NCI-H2029 treated with DMSO at 0.1 percent for 48 hours (cell line): ENCODE data around the gene TACR1.
A peak's percentile ranks its signal among the peaks of the same experiment; 100 is the strongest.
"Not testable (repeated sequence)": the region's sequence is repeated elsewhere in the genome, so short reads cannot be mapped to it uniquely, and the experiment has no call there.

Experiments
- DNase-seq: peaks from one replicate; lab custom pipeline; 2025; lab: John Stamatoyannopoulos, UW

TACR1 gene, protein sequence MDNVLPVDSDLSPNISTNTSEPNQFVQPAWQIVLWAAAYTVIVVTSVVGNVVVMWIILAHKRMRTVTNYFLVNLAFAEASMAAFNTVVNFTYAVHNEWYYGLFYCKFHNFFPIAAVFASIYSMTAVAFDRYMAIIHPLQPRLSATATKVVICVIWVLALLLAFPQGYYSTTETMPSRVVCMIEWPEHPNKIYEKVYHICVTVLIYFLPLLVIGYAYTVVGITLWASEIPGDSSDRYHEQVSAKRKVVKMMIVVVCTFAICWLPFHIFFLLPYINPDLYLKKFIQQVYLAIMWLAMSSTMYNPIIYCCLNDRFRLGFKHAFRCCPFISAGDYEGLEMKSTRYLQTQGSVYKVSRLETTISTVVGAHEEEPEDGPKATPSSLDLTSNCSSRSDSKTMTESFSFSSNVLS

DNA sequence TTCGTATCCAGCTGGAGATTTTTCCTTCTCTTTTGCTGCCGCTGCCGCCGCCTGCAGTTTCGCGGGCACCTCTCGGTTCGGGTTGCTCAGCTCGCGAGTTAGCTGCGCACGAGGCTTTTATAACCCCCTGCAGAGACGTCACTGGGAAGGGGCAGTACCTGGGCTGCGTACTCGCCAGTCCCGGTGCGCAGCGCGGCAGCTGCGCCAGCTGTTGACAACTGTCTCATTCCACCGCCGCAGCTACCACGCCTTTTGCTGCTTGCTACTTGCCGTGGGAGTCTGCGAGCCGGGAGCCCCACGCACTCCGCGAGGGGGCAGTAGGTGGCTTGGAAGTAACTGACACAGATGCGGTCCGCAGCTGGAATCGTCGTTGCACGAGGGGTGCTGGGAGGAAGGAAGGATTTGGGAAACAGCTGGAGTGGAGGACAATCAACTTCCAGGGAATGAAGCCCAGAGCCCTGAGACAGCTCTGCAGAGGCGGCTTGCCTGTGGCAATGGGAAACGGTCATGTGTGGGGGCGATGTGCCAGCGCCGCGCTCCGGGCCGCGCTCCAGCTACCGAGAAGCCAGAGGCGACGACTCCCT, at the start of gene TACR1:
Gene TACR1, minus strand, starts transcription at position 93 of the 584 bp plus-strand sequence. CDS start 586 bp downstream, outside the sequence.
- no peak for DNase-seq

DNA sequence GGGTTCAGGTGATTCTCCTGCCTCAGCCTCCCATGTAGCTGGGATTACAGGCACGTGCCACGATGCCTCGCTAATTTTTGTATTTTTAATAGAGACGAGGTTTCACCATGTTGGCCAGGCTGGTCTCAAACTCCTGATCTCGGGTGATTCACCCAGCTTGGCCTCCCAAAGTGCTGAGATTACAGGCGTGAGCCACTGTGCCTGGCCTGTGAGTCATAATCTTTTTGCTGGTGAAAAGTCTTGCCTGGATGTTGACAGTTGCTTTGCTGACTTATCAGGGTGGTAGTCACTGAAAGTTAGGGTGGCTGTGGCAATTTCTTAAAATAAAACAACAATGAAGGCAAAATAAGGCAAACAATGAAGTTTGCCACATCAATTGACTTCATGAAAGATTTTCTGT, 49.3 kb upstream of the TACR1 start:
- not testable (repeated sequence) for DNase-seq

DNA sequence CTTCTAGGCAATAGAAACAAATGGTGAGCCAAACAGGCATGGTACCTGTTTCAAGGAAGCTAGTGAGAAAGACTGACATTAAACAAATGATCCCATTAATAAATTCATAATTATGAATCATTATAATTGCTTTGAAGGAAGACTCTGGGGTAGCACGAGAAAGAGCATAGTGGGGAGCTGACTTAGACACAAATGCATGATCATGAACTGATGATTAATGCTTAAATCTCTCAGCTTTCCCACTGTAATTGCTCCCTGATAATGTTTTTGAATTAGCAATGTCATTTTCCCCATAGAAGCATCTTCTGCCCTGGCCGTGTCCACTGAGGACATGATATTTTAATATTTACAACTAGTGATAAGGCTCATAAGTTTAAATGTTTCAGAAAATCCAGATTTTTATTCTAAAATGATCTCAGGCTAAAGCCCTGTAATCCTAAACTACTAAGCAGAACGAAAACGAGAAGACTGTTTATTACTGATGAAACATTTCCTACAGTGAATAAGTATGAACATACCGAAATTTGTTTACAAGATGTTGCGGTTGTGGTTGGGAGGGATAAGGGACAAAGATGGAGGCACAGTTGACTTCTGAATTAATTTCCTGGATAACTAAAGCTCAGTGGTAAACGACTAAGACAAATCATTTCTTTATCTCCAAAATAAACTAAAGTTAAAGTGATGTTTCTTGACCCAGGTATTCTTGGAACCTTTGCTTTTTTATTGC, 47.3 kb upstream of the TACR1 start:
- DNase-seq, result no peak

DNA sequence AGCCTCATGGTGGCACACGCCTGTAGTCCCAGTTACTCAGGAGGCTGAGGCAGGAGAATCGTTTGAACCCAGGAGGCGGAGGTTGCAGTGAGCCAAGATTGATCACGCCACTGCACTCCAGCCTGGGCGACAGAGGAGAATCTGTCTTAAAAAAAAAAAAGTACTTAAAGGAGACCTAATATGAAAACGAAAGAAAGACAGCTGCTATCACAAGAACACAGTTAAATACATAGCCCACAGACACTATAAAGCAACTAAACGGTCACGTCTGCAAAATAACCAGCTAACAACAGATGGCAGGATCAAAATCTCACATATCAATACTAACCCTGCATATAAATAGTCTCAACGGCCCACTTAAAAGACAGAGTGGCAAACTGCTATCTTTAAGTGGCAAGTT, 43.9 kb upstream of the TACR1 start:
- DNase-seq, result no peak

DNA sequence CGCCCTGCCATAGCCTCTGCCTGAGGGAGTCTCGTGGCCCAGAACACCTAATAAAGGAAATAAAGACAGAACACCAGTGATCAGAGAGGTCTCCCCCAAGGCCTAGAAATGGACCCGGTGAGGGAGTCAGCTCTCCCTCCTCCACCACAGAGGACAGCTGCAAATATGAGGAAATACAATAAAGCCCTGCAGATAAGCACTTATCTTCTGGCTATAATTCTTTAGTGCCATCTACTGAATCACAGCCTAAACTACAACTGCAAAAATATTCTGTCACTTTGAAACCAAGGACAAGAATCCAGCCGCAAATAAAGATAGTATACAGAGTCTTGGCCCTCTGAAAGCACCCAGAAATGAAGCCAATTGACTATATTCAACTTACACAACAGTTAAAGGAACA, 42.4 kb upstream of the TACR1 start:
- DNase-seq, result no peak

DNA sequence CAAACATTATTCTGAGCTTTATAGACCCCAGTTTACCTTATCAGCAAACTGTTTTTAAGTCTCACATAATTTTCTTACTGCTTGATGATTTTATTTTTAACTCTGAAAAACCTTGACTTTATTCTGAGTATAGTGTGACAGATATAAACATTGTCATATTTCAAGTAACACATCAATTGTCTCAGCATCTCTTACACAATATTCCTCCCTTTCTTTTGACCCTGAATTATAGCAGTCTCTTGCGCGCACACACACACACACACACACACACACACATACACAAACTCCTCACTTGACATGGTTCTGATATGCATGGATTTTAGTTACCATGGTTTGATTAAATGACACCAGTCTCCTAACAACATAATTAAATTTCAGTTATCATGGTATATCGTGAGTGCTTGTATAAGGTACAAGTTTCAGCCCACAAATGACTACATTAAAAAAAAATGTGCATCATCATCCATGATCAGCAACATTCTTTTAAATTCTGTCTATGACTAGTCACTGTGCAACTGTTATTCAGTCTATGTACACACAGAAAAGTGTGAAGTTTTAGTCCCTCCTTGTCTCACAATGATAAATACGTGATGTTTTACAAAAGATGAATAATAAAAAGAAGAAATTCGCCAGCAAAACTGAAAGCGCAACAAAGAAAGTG, 39.5 kb upstream of the TACR1 start:
- no peak for DNase-seq

DNA sequence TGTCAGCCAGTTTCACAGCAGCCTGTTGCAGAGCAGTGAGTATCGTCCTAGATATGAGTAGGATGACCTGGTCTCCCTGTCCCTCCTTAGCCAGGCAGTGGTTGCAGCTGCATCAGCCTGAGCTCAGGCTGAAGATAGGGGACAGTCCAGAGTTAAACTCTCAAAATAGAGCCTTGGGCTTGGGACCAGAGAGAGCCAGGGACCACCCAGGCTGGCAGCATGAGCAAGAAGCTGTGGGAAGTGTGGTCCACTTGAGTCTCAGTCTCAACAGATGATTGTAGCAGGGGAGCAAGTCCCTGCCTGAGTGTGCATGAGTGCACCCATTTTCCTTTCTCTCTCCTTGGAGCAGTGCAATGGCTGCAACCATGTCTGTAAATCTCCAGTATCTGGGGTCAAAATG, 38.0 kb upstream of the TACR1 start:
- no peak for DNase-seq

DNA sequence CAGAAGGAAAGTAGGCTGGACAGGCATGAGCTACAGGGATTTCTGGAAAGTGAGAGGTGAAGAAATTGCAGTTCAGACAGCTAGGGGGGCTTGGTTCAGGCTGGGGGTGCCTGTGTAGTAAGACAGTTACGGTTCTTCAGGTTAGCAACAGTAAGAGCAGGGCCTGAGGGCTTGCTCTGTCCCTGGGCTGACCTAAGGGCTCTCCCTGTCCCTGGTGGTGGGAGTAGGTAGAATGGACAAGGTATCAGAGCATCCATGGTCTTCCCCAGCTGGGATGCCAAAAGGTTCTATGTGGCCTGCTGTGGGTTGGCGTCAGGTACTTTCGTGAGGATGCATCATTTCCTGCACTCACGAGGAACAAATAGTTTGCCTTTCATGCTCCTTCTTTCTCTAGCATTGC, 34.6 kb upstream of the TACR1 start:
- DNase-seq, result no peak

DNA sequence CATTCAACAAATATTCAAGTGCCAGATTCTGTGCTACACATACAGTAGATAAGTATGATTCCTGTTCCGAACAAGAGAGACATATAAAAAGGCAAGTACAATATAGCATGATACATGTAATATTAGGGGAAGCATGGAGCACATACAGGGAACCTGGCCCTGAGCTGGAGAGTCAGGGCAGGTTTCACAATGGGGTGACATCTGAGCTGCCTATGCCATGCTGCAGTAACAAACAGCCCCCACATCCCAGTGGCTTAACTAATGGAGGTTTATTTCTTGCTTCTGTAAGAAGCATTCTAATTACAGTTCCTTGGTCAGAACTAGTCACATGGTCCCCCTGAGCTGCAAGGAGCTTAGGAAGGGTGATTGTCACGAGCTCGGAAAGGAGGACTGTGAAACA, 27.3 kb upstream of the TACR1 start:
- DNase-seq, result no peak

DNA sequence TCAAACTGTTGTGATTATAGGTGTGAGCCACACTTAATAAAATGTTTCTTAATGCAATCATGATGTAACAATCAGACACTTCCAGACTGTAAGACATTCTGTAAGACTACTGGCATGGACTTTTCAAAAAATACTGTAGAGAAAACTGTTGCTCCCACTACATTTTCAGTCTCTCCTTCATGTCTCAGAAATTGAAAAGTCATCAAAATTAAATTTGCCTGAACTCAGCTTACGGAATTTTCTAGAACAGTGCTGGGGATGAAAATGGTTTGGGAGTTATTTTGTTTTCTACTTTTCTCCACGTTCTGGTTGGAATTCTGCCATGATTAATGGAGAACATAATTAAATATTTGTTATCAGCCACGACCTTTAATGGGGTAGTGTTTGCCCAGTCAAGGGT, 26.8 kb upstream of the TACR1 start:
- DNase-seq, result no peak

DNA sequence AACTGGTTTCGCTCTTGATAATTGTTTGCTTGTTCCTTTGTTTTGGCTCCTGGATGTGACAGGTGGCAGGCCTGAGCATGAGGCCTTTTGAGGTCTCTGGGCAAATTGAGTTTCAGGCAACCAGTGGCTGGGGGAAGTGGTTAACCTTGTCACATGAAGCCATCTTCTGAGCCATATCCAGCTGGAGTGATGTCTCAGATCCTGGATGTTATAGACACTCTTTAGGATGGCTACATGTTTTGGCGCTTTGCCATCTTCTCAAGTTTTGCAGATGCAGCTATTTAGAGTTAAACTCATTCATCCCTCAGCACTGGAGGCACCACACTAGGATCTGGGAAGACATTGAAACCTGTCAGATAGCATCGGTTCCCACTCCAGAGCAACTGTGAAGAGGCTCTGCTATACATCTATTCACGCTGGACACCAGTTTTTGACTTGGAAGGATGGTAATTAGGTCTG, 25.3 kb upstream of the TACR1 start:
- no peak for DNase-seq

DNA sequence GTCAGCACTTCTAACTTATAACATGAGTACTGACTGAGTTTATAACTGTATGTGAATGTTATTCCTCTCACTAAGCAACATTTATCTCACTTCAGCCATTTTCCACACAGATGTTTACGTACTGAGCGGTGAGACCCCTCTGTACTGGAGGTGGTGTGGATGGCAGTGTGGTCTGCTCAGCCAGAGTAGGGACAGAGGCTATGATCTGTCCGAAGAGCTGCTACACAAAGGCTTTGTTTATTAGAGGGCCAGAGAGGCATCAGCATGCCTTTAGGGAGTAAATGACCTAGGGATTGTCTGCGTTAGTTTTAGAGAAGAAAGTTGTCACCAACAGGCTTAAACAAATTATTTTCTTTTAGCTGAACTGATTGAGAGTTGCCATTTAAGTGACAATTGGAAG, 23.2 kb upstream of the TACR1 start:
- DNase-seq, result no peak

DNA sequence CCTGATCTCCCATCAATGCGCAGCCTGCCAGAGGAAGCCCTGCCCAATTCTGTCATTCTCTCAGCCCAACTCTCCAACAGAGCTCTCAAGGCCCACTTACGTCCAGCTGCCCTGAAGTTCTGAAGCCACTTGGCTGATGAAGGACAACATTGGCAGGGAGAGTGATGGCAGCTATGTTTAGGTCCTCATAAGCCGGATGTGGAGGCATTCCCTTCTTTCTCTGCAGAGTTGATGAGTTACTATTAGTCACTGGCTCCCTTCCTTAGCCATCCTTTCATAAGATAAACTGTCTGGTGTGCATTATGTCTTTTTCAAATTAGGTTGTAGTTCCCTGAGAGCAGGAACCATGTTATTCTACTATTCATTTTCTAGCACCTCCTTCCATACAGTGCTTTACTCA, 22.5 kb upstream of the TACR1 start:
- DNase-seq, result no peak

DNA sequence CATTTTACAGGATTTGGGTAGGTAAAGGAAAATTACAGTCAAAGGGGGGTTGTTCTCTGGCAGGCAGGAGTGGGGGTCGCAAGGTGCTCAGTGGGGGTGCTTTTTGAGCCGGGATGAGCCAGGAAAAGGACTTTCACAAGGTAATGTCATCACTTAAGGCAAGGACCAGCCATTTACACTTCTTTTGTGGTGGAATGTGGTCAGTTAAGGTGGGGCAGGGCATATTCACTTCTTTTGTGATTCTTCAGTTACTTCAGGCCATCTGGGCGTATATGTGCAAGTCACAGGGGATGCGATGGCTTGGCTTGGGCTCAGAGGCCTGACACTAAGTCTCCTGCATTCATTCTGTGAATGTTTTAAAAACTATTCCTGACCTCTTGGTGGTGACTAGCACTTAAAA, 19.9 kb upstream of the TACR1 start:
- DNase-seq, result not testable (repeated sequence)

DNA sequence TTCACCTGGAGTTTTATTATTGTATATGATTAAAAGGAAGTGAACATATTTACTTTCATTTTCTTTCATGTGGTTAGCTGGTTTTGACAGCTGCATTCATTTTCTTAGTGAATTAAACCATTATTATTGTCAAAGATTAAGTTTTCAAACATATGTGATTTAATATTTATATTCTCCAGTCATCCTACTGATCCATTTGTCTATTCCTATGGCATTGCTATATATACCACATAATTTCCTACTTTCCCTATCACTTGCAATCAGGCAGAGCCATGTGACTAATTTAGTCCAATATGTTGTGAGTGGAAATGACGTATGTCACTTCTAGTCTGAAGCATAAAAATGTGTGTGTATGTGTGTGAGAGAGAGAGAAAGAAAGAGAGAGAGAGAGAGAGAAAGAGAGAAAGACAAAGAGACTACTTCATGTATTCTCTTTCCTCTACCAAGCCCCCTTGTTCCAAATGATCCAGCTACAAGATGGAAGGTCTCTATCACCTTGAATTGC, 12.0 kb upstream of the TACR1 start:
- no peak for DNase-seq

DNA sequence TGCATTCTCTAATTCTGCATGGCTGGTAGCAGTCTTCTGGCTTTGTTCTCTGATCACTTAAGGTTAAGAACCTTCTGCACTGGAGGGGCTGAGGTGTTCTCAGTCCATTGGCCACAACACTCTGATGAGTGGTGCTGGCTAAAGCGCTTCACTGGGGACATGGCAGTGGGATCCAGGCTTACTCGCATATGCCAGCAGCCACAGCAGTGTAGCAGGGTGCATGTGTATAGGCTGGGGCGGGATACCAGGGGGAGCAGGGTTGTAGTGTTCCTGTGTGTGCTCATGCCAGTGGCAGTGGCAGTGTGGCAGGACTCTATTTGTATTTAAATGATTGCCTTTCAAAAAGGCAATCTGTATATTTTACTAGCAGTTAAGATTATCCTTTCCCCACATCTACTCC, 11.1 kb upstream of the TACR1 start:
- DNase-seq, result no peak

DNA sequence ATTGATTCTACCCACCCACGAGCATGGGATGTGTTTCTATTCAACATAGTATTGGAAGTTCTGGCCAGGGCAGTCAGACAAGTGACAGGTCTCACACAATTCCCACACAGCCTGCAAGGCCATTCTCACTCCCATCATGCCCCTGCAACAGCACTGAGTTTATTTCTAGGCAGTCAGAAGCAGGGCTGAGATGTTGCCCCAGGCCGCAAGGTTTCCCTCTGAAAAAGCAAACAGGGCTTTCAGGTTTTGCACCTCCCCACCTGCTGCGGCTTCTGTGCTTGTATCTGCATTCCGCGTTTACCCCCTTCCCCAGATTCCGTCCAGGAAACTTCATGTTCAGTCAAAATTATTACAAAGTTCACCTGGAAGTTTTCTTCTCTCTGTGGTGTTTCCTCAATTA, 9.4 kb upstream of the TACR1 start:
- no peak for DNase-seq

DNA sequence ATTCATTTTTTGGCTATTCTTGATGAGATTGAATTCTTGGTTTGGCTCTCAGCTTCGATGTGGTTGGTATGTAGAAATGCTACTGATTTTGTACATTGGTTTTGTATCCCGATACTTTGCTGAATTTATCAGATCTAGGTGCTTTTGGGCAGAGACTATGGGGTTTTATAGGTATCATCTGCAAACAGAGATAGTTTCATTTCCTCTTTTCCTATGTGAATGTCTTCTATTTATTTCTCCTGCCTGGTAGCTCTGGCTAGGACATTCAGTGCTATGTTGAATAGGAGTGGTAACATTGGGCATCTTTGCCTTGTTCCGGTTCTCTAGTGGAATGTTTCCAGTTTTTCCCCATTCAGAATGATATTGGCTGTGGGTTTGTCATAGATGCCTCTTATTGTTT, 5.5 kb upstream of the TACR1 start:
- DNase-seq, result no peak

DNA sequence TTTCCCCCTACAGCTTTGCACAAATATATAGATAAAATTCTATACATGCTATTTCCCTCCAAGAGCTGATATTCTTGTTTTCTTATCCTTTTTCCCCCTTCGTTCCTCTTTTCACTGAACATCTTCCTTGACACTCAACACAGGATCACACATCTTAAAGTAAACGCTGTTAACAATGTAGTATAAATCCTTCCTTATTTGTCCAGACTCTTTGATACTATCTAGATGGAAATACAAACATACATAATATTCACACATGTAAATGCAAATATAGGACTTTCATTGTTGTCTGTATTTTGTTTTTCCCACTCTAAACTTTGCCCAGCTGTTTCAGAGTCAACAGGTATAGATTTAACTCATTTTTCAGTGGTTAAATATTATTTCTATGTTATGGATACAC, 3.0 kb upstream of the TACR1 start:
- DNase-seq, result no peak

DNA sequence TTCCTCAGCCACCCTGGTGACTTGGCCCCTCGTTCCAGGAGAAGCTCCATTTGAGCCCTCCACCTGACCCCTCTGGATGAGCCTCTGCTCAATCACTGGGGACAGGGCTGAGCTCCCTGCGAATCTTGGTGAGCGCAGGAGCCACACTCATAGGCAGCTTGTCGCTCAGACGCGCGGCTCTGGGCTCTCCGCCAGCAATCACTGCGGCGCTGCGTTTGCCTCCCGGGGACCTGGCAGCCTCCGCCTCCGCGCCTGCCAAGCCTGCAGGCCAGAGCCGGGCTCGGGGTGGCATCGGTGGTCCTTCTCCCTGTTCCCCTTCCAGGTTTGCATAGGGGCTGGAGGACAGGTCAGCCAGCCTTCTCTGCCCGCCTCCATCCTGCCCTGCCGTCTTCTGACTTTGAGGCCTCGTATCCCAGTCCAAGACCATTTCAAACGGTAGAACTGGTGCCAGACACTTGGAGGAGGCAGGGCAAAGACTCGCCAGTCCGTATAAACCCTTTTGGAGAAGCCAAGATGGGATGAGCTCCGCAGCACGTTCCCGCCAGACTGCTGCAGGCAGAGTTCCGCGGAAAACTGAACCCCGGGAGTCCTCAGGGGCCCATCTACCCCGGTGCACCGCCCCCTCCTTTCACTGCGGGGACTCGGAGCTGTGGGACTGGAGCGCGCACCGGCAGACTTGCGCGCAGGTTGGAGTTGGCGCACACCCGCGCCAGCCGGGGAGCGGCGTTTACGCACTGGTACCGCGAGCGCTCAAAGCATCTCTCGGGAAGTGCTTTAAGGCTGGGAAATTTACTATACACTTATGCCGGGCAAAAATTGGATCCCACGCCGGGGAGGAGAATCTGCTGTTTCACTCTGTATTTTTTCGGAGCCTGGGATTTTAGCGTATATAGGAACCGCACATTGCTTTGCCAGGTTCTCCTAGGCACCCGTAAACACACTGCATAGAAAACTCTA, 1.1 kb upstream of the TACR1 start:
- peak; percentile 29 for DNase-seq

DNA sequence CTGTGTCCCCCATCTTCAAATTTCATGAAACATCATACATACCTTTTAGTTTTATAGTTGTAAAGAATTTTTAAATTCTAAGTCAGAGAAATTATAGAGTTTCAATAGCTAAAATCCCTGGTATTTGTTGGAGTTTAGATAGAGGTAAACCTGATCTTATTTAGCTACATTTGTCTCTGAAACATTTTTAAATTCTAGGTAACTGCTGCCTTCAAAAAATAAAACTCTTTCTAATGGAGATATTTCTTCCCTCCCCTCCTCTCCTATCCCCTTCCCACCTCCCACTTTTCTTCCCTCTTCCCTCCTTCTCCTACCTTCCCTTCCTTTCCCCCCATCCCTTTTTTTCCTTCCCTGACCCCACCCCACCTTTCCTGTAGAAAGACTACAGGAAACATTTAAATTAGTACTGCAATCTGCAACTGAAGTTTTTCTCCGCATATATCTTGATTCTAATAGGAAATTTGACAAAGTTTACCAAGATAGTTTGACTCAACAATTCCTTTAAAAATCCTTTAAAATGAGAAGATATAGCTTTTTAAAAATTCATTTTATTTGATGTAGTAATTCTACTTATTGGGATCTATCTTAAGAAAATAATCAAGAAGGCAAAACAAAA, 4.1 kb downstream of the TACR1 start:
- no peak for DNase-seq
